Measurements from ENCODE around the gene SNCAIP. TPM values are rescaled to one million over a fixed set of nuclear protein-coding genes. Genes with fewer than 3 reads are reported as not detected.

The SNCAIP gene
- total RNA-seq, 4 donors from 2014 or later: 0.83 to 4.2 (median 2.9) TPM

- Histone ChIP-seq H3K4me3 (no peak overlapping the region), H3K4me1 (peaks cover 3 to 28% (median 20%) of the 10 kb centered on the region in 4 donors), H3K9me3 (no peaks in the 10 kb centered on the region), H3K36me3 (no peaks in the 10 kb centered on the region), H3K27ac (replicated peaks in 1 of 4) (no peak overlapping the region), H3K27me3 (no peaks in the 10 kb centered on the region)
- TF ChIP-seq POLR2A (IDR thresholded peaks at IDR 0.05; ENCODE audit: low read depth): no peak
- TF ChIP-seq CTCF (IDR thresholded peaks at IDR 0.05): no peak
- no peak for TF ChIP-seq EP300 (IDR thresholded peaks at IDR 0.05)
- TF ChIP-seq POLR2AphosphoS5 (IDR thresholded peaks at IDR 0.05): no peak
- intact Hi-C loops (cut with DNase I): no loop called here
- WGBS: 45% methylated on average over 4 of the region's 4 CpGs
- DNase-seq (ENCODE audit: extremely low spot score): no peak
Measured at GRCh38 chr5:122323738-122324137, 11.7 kb downstream of the SNCAIP start.

GRCh38 chr5:122327110-122327509 is 15.1 kb downstream of the SNCAIP start:
- intact Hi-C loops (cut with DNase I): no loop called here
- DNase-seq (ENCODE audit: extremely low spot score): no peak
- Histone ChIP-seq H3K36me3 (no peaks in the 10 kb centered on the region), H3K4me1 (peaks cover 3 to 25% (median 20%) of the 10 kb centered on the region in 4 donors), H3K27me3 (no peaks in the 10 kb centered on the region), H3K27ac (replicated peaks in 1 of 4) (no peak overlapping the region), H3K4me3 (no peak overlapping the region), H3K9me3 (no peaks in the 10 kb centered on the region)
- TF ChIP-seq POLR2AphosphoS5 (IDR thresholded peaks at IDR 0.05) (no peak), POLR2A (IDR thresholded peaks at IDR 0.05; ENCODE audit: low read depth) (no peak), EP300 (IDR thresholded peaks at IDR 0.05) (no peak), CTCF (IDR thresholded peaks at IDR 0.05) (no peak)
- WGBS: 39% methylated on average over 2 of the region's 2 CpGs

GRCh38 chr5:122330881-122331280 is 18.8 kb downstream of the SNCAIP start:
- Histone ChIP-seq H3K4me1 (peaks cover 0 to 17% (median 8%) of the 10 kb centered on the region in 4 donors), H3K9me3 (no peaks in the 10 kb centered on the region), H3K4me3 (no peak overlapping the region), H3K27me3 (no peaks in the 10 kb centered on the region), H3K36me3 (no peaks in the 10 kb centered on the region), H3K27ac (replicated peaks in 1 of 4) (no peak overlapping the region)
- DNase-seq (ENCODE audit: extremely low spot score): no peak
- TF ChIP-seq POLR2AphosphoS5 (IDR thresholded peaks at IDR 0.05): no peak
- TF ChIP-seq EP300 (IDR thresholded peaks at IDR 0.05): no peak
- 95% methylated on average over 6 of the region's 6 CpGs for WGBS
- intact Hi-C loops (cut with DNase I): no loop called here

- no peaks in the 10 kb centered on the region for H3K9me3 ChIP-seq
- no peak overlapping the region for H3K4me3 ChIP-seq
- no peaks in the 10 kb centered on the region for H3K27me3 ChIP-seq
- DNase-seq (ENCODE audit: extremely low spot score): no peak
- intact Hi-C loops (cut with DNase I): no loop called here
- no peak overlapping the region for H3K27ac ChIP-seq (replicated peaks in 1 of 4)
- peaks cover 0 to 12% (median 8%) of the 10 kb centered on the region in 4 donors for H3K4me1 ChIP-seq
- WGBS: 90% methylated on average over 5 of the region's 5 CpGs
- no peak for TF ChIP-seq POLR2A (IDR thresholded peaks at IDR 0.05; ENCODE audit: low read depth)
- no peak for TF ChIP-seq POLR2AphosphoS5 (IDR thresholded peaks at IDR 0.05)
- TF ChIP-seq EP300 (IDR thresholded peaks at IDR 0.05): no peak
- no peak for TF ChIP-seq CTCF (IDR thresholded peaks at IDR 0.05)
- no peaks in the 10 kb centered on the region for H3K36me3 ChIP-seq
Measured at GRCh38 chr5:122332599-122333555, 20.8 kb downstream of the SNCAIP start.

- Histone ChIP-seq H3K9me3 (no peaks in the 10 kb centered on the region), H3K4me3 (no peak overlapping the region), H3K27me3 (no peaks in the 10 kb centered on the region), H3K4me1 (peaks cover 0 to 12% (median 8%) of the 10 kb centered on the region in 4 donors), H3K27ac (replicated peaks in 1 of 4) (no peak overlapping the region), H3K36me3 (no peaks in the 10 kb centered on the region)
- 93% methylated on average over 4 of the region's 4 CpGs for WGBS
- no peak for DNase-seq (ENCODE audit: extremely low spot score)
- intact Hi-C loops (cut with DNase I): no loop called here
- TF ChIP-seq POLR2AphosphoS5 (IDR thresholded peaks at IDR 0.05) (no peak), POLR2A (IDR thresholded peaks at IDR 0.05; ENCODE audit: low read depth) (no peak), CTCF (IDR thresholded peaks at IDR 0.05) (no peak), EP300 (IDR thresholded peaks at IDR 0.05) (no peak)
Measured at GRCh38 chr5:122333564-122333963, 21.5 kb downstream of the SNCAIP start.
